ENCODE data around the gene DMAC2. TPM values are rescaled to one million over a fixed set of nuclear protein-coding genes. Genes with fewer than 3 reads are reported as not detected.

Gene DMAC2
- total RNA-seq, 5 donors from 2014 or later (not counting 1 experiment from before 2014, with no cell fraction given), result 19.5 to 33.9 (median 24.7) TPM

GRCh38 chr19:41428481-41428859 lies 11.2 kb downstream of the DMAC2 start:
- H3K36me3 ChIP-seq (ENCODE audit: control insufficient read depth in 2 of 2, extremely low read depth in 1 of 2, insufficient read depth in 1 of 2, low read length in 1 of 2), result peaks cover 20 to 40% of the 10 kb centered on the region in 2 donors
- H3K27me3 ChIP-seq (replicated peaks in 1 of 2; ENCODE audit: control insufficient read depth in 2 of 2, extremely low read depth in 1 of 2, insufficient read depth in 2 of 2, low read length in 1 of 2), result no peaks in the 10 kb centered on the region
- no peaks in the 10 kb centered on the region for H3K9me3 ChIP-seq
- peak overlapping the region; percentile 35 for H3K27ac ChIP-seq (ENCODE audit: low read length)
- Mint-ChIP-seq H3K27me3 (no peaks in the 10 kb centered on the region), H3K27ac (peak overlapping the region; percentile 80 to 84), H3K4me3 (peak overlapping the region; percentile 9 to 96 (median 84)), H3K9me3 (no peaks in the 10 kb centered on the region), H3K36me3 (peaks cover 18% of the 10 kb centered on the region), H3K4me1 (peaks cover 23 to 35% (median 33%) of the 10 kb centered on the region in 3 donors)
- H3K4me1 ChIP-seq (ENCODE audit: control insufficient read depth in 1 of 2, extremely low read depth in 1 of 2, insufficient read depth in 2 of 2, low read length in 2 of 2), result peaks cover 6 to 42% of the 10 kb centered on the region in 2 experiments
- WGBS (ENCODE audit: insufficient coverage), result no CpG with 5 or more reads among the region's 1 CpG
- ChIA-PET POLR2A (interaction anchor here in 1 of 2 donors (0.6 kb wide), 1 partner anchor 10 kb away, joined by 3 read pairs; no protein-coding TSS in a partner anchor), CTCF (interaction anchor here in 1 of 2 donors (0.8 to 2.4 kb wide), 2 partner anchors 11 to 64 kb away, joined by 3 to 7 read pairs; partner anchors contain the start of genes B9D2 and DMAC2)
- H3K4me3 ChIP-seq (ENCODE audit: control insufficient read depth in 1 of 2, extremely low read depth in 1 of 2, low read length in 1 of 2), result peak overlapping the region in 1 of 2 donors; percentile 36
- DNase-seq (no peak), ATAC-seq (replicated peaks in 1 of 4) (no peak)

GRCh38 chr19:41427647-41428480 lies 11.8 kb downstream of the DMAC2 start:
- DNase-seq (peak in 31 of 35 experiments; percentile 5 to 73 (median 38)), ATAC-seq (replicated peaks in 1 of 4) (peak; percentile 53 to 70 (median 68))
- Histone ChIP-seq H3K36me3 (ENCODE audit: control insufficient read depth in 2 of 2, extremely low read depth in 1 of 2, insufficient read depth in 1 of 2, low read length in 1 of 2) (peaks cover 17 to 38% of the 10 kb centered on the region in 2 donors), H3K9me3 (no peaks in the 10 kb centered on the region), H3K4me1 (ENCODE audit: control insufficient read depth in 1 of 2, extremely low read depth in 1 of 2, insufficient read depth in 2 of 2, low read length in 2 of 2) (peaks cover 6 to 42% of the 10 kb centered on the region in 2 experiments), H3K27ac (ENCODE audit: low read length) (peak overlapping the region; percentile 35), H3K4me3 (ENCODE audit: control insufficient read depth in 1 of 2, extremely low read depth in 1 of 2, low read length in 1 of 2) (peak overlapping the region; percentile 36 to 46), H3K27me3 (replicated peaks in 1 of 2; ENCODE audit: control insufficient read depth in 2 of 2, extremely low read depth in 1 of 2, insufficient read depth in 2 of 2, low read length in 1 of 2) (no peaks in the 10 kb centered on the region)
- Mint-ChIP-seq H3K4me3 (peak overlapping the region; percentile 78 to 96 (median 84)), H3K27ac (peak overlapping the region; percentile 95 to 96), H3K9me3 (no peaks in the 10 kb centered on the region), H3K4me1 (peaks cover 23 to 35% (median 33%) of the 10 kb centered on the region in 3 donors), H3K36me3 (peaks cover 17% of the 10 kb centered on the region), H3K27me3 (no peaks in the 10 kb centered on the region)
- ChIA-PET POLR2A (no interaction called here), CTCF (interaction anchor here in 1 of 2 donors (0.6 to 2.4 kb wide), 5 partner anchors 12 to 134 kb away, joined by 3 to 7 read pairs (median 3); partner anchors contain the start of genes B9D2 and DMAC2)
- WGBS (ENCODE audit: insufficient coverage), result 17% methylated on average over 16 of the region's 23 CpGs

- DNase-seq (peak in 23 of 35 experiments; percentile 12 to 54 (median 29)), ATAC-seq (replicated peaks in 1 of 4) (peak; percentile 60 to 68 (median 64))
- Histone ChIP-seq H3K4me1 (ENCODE audit: control insufficient read depth in 1 of 2, extremely low read depth in 1 of 2, insufficient read depth in 2 of 2, low read length in 2 of 2) (peaks cover 6 to 42% of the 10 kb centered on the region in 2 experiments), H3K27ac (ENCODE audit: low read length) (peak within 1 kb of the TSS; percentile 35), H3K36me3 (ENCODE audit: control insufficient read depth in 2 of 2, extremely low read depth in 1 of 2, insufficient read depth in 1 of 2, low read length in 1 of 2) (peaks cover 22 to 39% of the 10 kb centered on the region in 2 donors), H3K4me3 (ENCODE audit: control insufficient read depth in 1 of 2, extremely low read depth in 1 of 2, low read length in 1 of 2) (peak within 1 kb of the TSS; percentile 36 to 46), H3K9me3 (no peaks in the 10 kb centered on the region), H3K27me3 (replicated peaks in 1 of 2; ENCODE audit: control insufficient read depth in 2 of 2, extremely low read depth in 1 of 2, insufficient read depth in 2 of 2, low read length in 1 of 2) (no peaks in the 10 kb centered on the region)
- Mint-ChIP-seq H3K27ac (peak within 1 kb of the TSS; percentile 95 to 96), H3K4me3 (peak within 1 kb of the TSS; percentile 78 to 96 (median 84)), H3K9me3 (no peaks in the 10 kb centered on the region), H3K27me3 (no peaks in the 10 kb centered on the region), H3K36me3 (peaks cover 16% of the 10 kb centered on the region), H3K4me1 (peaks cover 23 to 35% (median 33%) of the 10 kb centered on the region in 3 donors)
- ChIA-PET POLR2A (no interaction called here), CTCF (interaction anchor here in 1 of 2 donors (0.7 to 2.4 kb wide), 3 partner anchors 13 to 135 kb away, joined by 3 to 7 read pairs (median 7); partner anchors contain the start of gene DMAC2)
- 42% methylated on average over 7 of the region's 19 CpGs for WGBS (ENCODE audit: insufficient coverage)
Measured at GRCh38 chr19:41426952-41427646, 12.6 kb downstream of the DMAC2 start, which contains the start of gene B3GNT8. Gene B3GNT8 (minus strand): TSS chr19:41427374. CDS start chr19:41426778, 596 bp downstream.

DNA sequence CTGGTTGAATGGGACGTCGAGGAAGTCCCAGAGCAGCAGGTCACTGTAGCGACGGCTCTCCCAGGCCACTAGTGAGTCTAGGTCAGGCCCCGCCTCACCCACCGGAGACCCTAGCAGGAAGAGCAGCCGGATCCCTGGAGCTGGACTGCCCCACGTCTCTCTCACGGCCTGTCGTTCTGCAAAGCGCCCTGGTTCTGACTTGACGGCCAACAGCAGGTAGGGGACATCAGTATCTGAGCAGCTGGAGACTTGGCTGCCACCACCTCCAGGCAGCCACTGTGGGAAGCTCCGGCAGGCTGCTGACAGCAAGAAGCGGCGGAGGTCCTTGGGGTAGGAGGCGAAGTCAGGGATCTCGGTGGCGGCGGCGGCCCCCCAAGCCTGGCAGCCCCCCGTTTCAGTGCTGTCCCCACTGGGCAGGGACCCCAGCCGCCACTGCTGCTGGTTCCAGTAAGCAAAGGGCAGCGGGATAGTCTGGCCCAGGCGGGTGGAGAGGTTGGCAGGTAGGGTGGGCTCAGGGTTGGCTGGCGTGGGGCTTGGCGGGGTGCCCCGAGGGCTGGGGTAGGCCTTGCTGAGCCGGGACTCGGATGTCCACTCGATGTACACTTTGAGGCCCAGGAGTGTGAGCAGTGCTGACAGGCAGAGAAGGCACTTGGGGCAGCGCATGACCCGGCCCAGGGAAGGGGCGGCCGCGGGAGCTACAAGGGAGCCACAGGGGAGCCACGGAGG lies 13.4 kb downstream of the DMAC2 start:
- no peak for ATAC-seq (replicated peaks in 1 of 4)
- Mint-ChIP-seq H3K4me3 (peak overlapping the region in 2 of 3 donors; percentile 64 to 96), H3K4me1 (peaks cover 23 to 35% (median 30%) of the 10 kb centered on the region in 3 donors), H3K27me3 (no peaks in the 10 kb centered on the region), H3K9me3 (no peaks in the 10 kb centered on the region), H3K27ac (peak overlapping the region; percentile 55 to 95), H3K36me3 (peaks cover 16% of the 10 kb centered on the region)
- Histone ChIP-seq H3K4me3 (ENCODE audit: control insufficient read depth in 1 of 2, extremely low read depth in 1 of 2, low read length in 1 of 2) (no peak overlapping the region), H3K9me3 (no peaks in the 10 kb centered on the region), H3K4me1 (ENCODE audit: control insufficient read depth in 1 of 2, extremely low read depth in 1 of 2, insufficient read depth in 2 of 2, low read length in 2 of 2) (peaks cover 6 to 40% of the 10 kb centered on the region in 2 experiments), H3K27me3 (replicated peaks in 1 of 2; ENCODE audit: control insufficient read depth in 2 of 2, extremely low read depth in 1 of 2, insufficient read depth in 2 of 2, low read length in 1 of 2) (no peaks in the 10 kb centered on the region), H3K27ac (ENCODE audit: low read length) (no peak overlapping the region), H3K36me3 (ENCODE audit: control insufficient read depth in 2 of 2, extremely low read depth in 1 of 2, insufficient read depth in 1 of 2, low read length in 1 of 2) (peaks cover 25 to 36% of the 10 kb centered on the region in 2 donors)
- no peak for DNase-seq
- ChIA-PET CTCF (interaction anchor here in 1 of 2 donors (1.3 kb wide), 1 partner anchor 63 kb away, joined by 7 read pairs; no protein-coding TSS in a partner anchor), POLR2A (no interaction called here)
- 94% methylated on average over 33 of the region's 36 CpGs for WGBS (ENCODE audit: insufficient coverage)

GRCh38 chr19:41425174-41426115 lies 14.3 kb downstream of the DMAC2 start:
- H3K4me1 Mint-ChIP-seq, result peaks cover 23 to 33% (median 27%) of the 10 kb centered on the region in 3 donors
- H3K4me1 ChIP-seq (ENCODE audit: control insufficient read depth in 1 of 2, extremely low read depth in 1 of 2, insufficient read depth in 2 of 2, low read length in 2 of 2), result peaks cover 6 to 39% of the 10 kb centered on the region in 2 experiments
- H3K36me3 Mint-ChIP-seq, result peaks cover 22% of the 10 kb centered on the region
- peak overlapping the region; percentile 55 to 81 for H3K27ac Mint-ChIP-seq
- H3K4me3 Mint-ChIP-seq, result peak overlapping the region in 1 of 3 donors; percentile 24
- CTCF ChIA-PET, result interaction anchor here in 1 of 2 donors (0.6 to 0.7 kb wide), 2 partner anchors 20 to 65 kb away, joined by 3 to 7 read pairs; no protein-coding TSS in a partner anchor
- no peaks in the 10 kb centered on the region for H3K27me3 Mint-ChIP-seq
- DNase-seq (peak in 1 of 35 experiments; percentile 3), ATAC-seq (replicated peaks in 1 of 4) (no peak)
- WGBS (ENCODE audit: insufficient coverage), result 93% methylated on average over 24 of the region's 28 CpGs
- H3K27ac ChIP-seq (ENCODE audit: low read length), result peak overlapping the region; percentile 8
- no peaks in the 10 kb centered on the region for H3K9me3 ChIP-seq
- H3K9me3 Mint-ChIP-seq, result no peaks in the 10 kb centered on the region
- H3K4me3 ChIP-seq (ENCODE audit: control insufficient read depth in 1 of 2, extremely low read depth in 1 of 2, low read length in 1 of 2), result no peak overlapping the region
- POLR2A ChIA-PET, result no interaction called here
- peaks cover 24 to 38% of the 10 kb centered on the region in 2 donors for H3K36me3 ChIP-seq (ENCODE audit: control insufficient read depth in 2 of 2, extremely low read depth in 1 of 2, insufficient read depth in 1 of 2, low read length in 1 of 2)
- no peaks in the 10 kb centered on the region for H3K27me3 ChIP-seq (replicated peaks in 1 of 2; ENCODE audit: control insufficient read depth in 2 of 2, extremely low read depth in 1 of 2, insufficient read depth in 2 of 2, low read length in 1 of 2)

All from T-cell (primary cell).